Stimulated activated CD8-positive, alpha-beta memory T cell treated with anti-CD3 and anti-CD28 coated beads, Interleukin-4, amount 100 ng/mL, for 4 hours (primary cell): ENCODE data around the gene PMM2.
"Not testable (repeated sequence)": the region's sequence is repeated elsewhere in the genome, so short reads cannot be mapped to it uniquely, and the experiment has no call there.

Experiments used
- DNase-seq, 2 donors: peaks; one replicate each; pipeline ENCODE4 v3.0.0-alpha.2; 2020; ENCODE audit warnings: low read depth in 2 of 2, low spot score in 1 of 2

PMM2 gene

GRCh38 chr16:8797364-8798173 lies at the start of gene PMM2, which contains the start of gene TMEM186:
Gene PMM2, plus strand, starts transcription at chr16:8797839. Its CDS starts 44 bp downstream, at chr16:8797883.
Gene TMEM186, minus strand, starts transcription at chr16:8797639. Its CDS starts 25 bp downstream, at chr16:8797614.
- DNase-seq, result peak; percentile 90 to 93

GRCh38 chr16:8748944-8749343 lies 48.7 kb upstream of the PMM2 start:
- DNase-seq, result not testable (repeated sequence)

- no peak for DNase-seq
These were observed 45.9 kb upstream of the PMM2 start for GRCh38 chr16:8751481-8752311.

GRCh38 chr16:8752706-8753105 lies 44.9 kb upstream of the PMM2 start:
- DNase-seq, result no peak

GRCh38 chr16:8753416-8754054 lies 44.1 kb upstream of the PMM2 start:
- DNase-seq, result no peak

- no peak for DNase-seq
These were observed 40.9 kb upstream of the PMM2 start for GRCh38 chr16:8756755-8757154.

- DNase-seq, result no peak
These were observed 39.6 kb upstream of the PMM2 start for GRCh38 chr16:8758022-8758421.

- DNase-seq, result no peak
These were observed 37.6 kb upstream of the PMM2 start for GRCh38 chr16:8760021-8760420.

- no peak for DNase-seq
These were observed 36.6 kb upstream of the PMM2 start for GRCh38 chr16:8761078-8761477.

- DNase-seq, result no peak
These were observed 35.4 kb upstream of the PMM2 start for GRCh38 chr16:8762254-8762653.

GRCh38 chr16:8763083-8763482 lies 34.6 kb upstream of the PMM2 start:
- DNase-seq, result no peak

- no peak for DNase-seq
These were observed 33.7 kb upstream of the PMM2 start for GRCh38 chr16:8763899-8764298.

- DNase-seq, result no peak
These were observed 33.0 kb upstream of the PMM2 start for GRCh38 chr16:8764525-8765250.

GRCh38 chr16:8767176-8767575 lies 30.5 kb upstream of the PMM2 start:
- no peak for DNase-seq

GRCh38 chr16:8768283-8768682 lies 29.4 kb upstream of the PMM2 start:
- no peak for DNase-seq

GRCh38 chr16:8768692-8769091 lies 28.9 kb upstream of the PMM2 start:
- no peak for DNase-seq

- no peak for DNase-seq
These were observed 24.1 kb upstream of the PMM2 start for GRCh38 chr16:8773537-8773936.

- DNase-seq, result no peak
These were observed 23.4 kb upstream of the PMM2 start for GRCh38 chr16:8774208-8774607.

GRCh38 chr16:8775359-8775758 lies 22.3 kb upstream of the PMM2 start:
- DNase-seq, result no peak

GRCh38 chr16:8776129-8776584 lies 21.5 kb upstream of the PMM2 start:
- DNase-seq, result no peak

- no peak for DNase-seq
These were observed 20.4 kb upstream of the PMM2 start for GRCh38 chr16:8777217-8777616.
